Activated naive CD4-positive, alpha-beta T cell treated with Interleukin-2 at 50 U/mL for 16 hours (primary cell): ENCODE data around the gene CLNK.
"Not testable (repeated sequence)": the region's sequence is repeated elsewhere in the genome, so short reads cannot be mapped to it uniquely, and the experiment has no call there.

Experiments used
- DNase-seq: peaks from one replicate; pipeline ENCODE4 v3.0.0-alpha.2; 2020

The CLNK gene

DNA sequence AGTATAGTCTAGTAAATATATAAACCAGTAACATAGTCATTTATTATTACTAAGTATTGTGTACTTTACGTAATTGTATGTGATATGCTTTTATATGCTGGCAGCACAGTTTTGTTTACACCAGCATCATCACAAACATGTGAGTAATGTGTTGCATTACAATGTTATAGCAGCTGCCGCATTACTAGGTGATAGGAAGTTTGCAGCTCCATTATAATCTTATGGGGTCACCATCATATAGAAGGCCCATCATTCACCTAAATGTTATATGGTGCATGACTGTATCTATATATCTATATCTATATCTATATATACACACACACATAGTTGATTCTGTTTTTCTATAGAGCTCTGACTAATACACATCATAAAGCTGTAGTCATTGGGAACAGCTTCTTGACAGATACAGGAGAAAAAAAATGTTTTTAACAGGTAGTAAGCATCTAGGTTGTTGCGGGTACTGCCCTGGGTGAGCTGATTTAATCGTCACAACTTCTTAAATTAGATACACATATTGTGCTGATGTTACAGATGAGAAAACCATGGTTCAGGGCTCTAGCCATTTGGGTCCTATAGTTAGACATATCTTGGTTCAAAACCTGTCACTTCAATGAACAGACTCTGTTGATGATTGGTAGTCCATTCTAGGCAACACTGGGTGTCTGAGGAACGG, 77.9 kb downstream of the CLNK start:
- DNase-seq = no peak

DNA sequence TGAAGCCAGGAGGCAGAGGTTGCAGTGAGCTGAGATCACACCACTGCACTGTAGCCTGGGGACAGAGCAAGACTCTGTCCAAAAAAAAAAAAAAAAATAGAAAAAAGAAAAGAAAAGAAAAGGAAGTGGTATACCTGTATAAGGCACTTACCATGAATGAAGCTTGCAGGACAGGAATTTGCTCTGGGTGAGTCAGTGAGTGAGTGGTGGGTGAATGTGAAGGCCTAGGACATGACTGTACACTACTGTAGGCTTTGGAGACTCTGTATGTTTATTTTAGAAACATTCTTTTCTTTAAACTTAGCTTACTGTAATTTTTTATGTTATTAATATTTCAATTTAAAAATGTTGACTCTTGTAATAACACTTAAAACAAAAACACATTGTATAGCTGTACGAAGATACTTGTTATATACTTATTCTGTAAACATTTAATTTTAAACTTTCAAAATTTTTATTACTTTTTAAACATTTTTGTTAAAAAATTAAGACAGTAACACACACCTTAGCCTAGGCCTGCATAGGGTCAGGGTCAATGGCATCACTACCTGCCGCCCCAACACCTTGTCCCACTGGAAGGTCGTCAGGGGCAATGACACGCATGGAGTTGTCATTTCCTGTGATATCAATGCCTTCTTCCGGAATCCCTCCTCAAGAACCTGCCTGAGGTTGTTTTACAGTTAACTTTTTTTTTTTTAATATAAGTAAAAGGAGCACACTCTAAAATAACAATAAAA, 78.7 kb downstream of the CLNK start:
- DNase-seq = no peak

GRCh38 chr4:10605031-10605430, 79.5 kb downstream of the CLNK start:
- no peak for DNase-seq

DNA sequence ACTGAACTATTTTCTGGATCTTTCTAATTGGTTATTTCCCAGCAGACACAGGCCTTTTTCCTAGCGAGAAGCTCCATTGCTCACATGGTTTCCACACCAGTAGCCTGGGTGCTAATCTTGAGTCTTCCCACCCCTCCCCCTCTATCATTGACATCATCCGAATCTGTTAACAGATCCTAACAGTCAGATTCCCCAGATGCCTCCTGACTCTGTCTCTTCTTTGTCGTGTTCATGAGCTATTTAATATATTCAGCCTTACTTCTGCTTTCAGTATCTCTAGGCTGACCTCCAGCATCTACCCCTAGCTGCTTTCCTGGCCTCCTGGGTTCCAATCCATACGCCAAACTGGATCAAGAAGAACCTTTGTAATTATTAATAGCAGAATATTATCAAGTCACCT, 85.0 kb downstream of the CLNK start:
- no peak for DNase-seq

- no peak for DNase-seq
Measured at GRCh38 chr4:10598829-10599228, 85.7 kb downstream of the CLNK start.

GRCh38 chr4:10596586-10597290, 87.8 kb downstream of the CLNK start:
- no peak for DNase-seq

DNA sequence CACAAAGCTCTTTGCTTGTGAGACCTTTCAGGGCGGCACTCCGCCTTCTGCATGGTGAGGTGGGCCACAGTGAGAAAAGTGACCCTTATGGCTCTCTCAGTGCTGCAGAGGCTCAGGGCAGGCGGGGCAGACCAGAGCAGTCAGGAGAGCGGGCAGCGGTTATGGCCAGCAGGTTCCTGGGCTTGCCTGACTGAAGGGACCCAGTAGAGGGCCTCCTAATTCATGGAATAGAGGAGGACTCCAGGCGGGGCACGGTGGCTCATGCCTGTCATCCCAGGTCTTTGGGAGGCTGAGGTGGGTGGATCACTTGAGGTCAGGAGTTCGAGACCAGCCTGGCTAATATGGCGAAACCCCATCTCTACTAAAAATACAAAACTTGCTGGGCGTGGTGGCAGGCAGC, 91.4 kb downstream of the CLNK start:
- DNase-seq = no peak

DNA sequence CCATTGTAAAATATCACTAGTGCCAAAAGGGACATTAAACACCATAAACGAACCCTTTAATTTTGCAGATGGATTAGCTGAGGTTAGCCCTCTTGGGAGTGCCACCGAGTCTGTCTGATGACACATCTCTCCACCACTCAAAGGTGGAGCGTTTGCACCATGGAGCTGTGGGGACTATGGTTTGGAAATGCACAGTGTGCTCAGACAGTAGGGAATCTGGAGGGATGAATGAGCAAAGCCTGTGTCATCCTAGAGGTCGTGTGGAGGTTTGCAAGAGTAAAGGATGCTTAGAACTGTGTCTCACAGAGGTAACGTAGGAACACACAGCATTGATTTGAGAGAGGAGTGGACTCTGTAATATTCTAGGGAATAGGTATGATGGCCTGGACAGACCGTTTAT, 93.7 kb downstream of the CLNK start:
- DNase-seq = no peak

DNA sequence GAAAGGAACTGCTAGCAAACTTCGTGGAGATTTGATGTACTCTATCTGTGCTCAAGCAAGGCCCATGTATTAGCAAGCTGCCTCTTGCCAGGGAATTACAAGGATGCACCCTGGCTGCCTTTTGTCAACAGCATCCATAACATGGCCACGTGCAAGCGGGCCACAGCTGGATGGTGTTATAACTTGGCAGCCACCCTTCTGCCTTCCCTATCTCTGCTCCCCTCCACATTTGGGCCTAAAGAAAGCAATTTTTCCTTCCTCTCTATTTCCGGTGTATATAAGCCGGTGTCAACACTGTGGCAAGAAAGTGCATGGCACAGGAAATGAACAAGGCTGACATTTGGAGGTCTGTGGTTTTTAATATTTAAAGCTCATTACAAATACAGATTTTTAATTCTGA, 94.8 kb downstream of the CLNK start:
- no peak for DNase-seq

DNA sequence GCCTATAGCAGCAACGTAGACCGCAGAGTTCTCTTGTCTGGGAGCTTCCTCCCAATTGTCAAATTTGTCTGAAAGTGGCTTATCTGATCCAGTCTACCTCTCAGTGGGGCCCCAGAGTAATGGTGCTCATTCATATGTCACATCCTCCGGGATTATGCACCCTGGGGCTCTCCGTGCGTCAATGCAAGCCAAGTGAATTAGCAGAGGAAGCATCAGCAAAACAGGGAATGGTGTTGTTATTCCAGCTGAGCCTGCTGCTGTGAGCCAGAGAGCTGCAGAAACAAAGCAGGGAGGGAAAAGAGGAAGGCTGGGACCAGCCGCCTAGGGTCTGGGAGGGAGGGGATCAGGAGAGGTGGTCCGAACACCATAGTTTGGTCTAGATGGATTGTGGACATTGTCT, 95.2 kb downstream of the CLNK start:
- no peak for DNase-seq

DNA sequence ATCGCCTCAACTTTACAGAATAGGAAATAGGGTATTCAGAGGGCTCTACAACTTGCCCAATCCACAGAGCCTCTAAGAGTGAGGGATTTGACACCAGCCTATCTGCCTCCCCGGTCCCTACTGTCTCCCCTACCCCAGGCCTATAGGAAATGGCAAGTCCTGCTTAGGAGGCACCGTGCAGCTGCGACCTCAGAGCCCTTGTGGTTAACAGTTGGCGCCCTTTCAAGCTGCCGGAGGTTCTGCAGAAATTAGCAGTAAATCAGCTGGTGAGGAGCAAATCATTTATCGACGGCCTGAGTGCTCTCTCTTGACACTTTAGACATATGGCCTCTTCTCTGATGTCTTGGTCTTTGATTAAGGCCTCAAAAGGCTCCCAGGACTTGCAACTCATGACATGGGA, 96.9 kb downstream of the CLNK start:
- peak; percentile 4 for DNase-seq

GRCh38 chr4:10587296-10587695, 97.3 kb downstream of the CLNK start:
- DNase-seq = no peak

DNA sequence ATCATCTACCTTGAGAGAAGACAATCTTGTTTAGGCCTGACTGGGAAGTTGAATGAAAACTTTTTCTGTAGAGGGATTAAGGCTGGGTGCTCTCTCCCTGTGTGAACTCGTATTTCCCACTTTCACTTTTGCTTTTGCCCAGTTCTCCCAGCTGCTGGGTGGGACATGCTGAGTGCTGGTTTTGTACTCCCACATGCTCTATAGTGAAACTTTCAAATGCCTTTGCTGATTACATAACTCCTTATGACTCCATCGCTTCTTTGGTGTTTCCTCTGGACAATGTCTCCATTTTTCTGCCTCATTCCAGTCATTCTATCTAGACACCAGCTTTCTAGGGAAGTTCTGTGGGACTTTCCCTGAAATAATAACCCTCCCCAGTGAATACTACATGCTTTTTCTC, 100.5 kb downstream of the CLNK start:
- no peak for DNase-seq

DNA sequence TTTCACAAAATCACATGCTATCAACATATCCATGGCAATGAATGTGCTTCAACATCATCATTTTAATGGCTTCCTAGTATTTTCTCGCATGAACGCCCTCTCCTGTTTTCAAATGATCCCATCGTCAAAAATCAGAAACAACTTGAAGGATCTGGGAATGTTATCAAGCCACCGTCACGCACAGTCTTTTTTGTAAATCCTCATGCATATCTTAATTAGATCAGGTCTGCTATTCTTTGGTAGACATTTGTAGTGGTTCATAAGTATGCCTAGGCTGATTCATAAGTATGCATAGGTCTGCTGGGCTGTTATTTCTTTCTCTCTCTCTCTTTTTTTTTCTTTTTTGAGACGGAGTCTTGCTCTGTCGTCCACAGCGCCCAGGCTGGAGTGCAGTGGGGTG, 101.6 kb downstream of the CLNK start:
- no peak for DNase-seq

DNA sequence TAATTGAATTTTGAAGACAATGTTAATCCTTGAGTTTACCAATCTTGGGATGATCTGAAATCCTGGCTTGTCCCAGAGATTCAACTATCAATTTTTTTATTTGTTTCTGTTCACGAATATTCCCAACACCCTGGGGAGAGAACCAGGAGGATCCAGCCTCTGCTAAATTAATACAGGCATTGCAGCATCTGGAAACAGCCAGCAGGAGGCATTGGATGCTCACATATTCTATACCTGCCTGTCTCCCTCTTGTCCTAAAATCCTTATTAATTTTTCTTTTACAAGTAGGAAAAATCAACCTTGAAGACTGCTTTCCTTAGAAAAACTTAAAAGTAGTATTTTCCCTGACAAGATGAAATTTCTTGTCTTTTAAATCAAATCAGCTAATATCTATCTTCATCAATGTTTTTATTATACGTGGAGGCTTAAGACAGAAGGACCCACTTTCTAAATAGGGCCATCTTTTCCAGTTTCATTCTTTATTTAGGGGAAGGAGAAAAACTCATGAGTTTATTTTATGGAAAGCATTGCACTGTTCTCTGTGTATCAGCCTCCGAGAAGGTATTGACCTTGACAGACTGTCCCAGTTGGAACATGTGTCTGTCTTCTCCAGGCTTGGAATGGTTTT, 102.4 kb downstream of the CLNK start:
- DNase-seq = no peak

DNA sequence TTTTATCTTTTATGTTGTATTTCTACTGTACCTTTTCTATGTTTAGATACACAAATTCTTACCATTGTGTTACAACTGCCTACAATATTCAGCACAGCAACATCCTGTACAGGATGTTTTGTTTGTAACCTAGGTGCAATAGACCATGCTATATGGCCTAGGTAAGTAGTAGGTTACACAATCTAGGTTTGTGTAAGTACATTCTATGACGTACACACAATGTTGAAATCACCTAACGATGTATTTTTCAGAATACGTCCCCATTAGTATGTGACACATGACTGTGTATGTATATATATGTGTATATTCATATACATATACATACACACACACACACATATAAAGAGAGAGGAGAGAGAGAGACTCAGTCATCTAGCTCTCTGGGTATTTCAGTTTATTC, 103.5 kb downstream of the CLNK start:
- no peak for DNase-seq

DNA sequence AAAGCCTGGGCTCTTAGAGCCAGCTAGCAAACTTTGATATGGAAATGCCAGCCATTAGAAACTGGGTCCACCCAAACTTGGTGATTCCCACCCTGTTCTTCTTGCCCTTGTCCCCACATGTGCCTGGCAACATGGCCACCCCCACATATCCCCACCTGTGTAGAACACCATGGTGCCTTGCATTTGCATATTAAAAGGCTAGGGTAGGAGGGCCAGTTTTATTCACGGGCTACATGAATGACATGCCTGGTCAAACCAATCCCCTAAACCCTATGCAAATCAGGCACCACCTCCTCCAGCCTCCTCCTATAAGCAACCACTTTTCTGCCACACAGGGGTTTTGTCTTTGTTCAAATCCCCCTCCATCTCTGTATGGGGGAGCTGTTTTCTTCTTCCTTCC, 104.9 kb downstream of the CLNK start:
- DNase-seq = no peak

GRCh38 chr4:10577508-10578426, 106.8 kb downstream of the CLNK start:
- no peak for DNase-seq

GRCh38 chr4:10577018-10577417, 107.5 kb downstream of the CLNK start:
- no peak for DNase-seq

GRCh38 chr4:10576236-10576635, 108.3 kb downstream of the CLNK start:
- DNase-seq = no peak

GRCh38 chr4:10575414-10575813, 109.2 kb downstream of the CLNK start:
- DNase-seq = no peak

DNA sequence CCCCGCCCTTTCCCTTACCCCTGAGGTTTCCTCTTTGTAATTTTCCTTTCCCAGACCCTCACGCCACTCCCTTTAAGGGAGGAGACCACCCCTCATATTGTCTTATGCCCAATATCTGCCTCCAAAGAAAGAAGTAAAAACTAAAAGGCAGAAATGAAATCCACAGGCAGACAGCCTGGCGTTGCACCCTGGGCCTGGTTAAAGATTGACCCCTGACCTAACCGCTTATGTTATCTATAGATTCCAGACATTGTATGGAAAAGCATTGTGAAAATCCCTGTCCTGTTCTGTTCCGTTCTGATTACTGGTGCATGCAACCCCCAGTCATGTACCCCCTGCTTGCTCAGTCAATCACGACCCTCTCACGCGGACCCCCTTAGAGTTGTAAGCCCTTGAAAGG, 110.0 kb downstream of the CLNK start:
- DNase-seq = not testable (repeated sequence)

GRCh38 chr4:10571909-10572308, 112.7 kb downstream of the CLNK start:
- no peak for DNase-seq
